Brain microvascular endothelial cell (primary cell): Measurements from ENCODE around the gene LEKR1.
"Not testable (repeated sequence)": the region's sequence is repeated elsewhere in the genome, so short reads cannot be mapped to it uniquely, and the experiment has no call there.

Source experiments
- DNase-seq: peaks from one replicate; pipeline ENCODE4 v3.0.0-alpha.2; 2020
- H3K27ac ChIP-seq: fragments of 250-450 bp; sonication (Bioruptor Pico); 2 replicates; pipeline ENCODE4 v1.5.1; 2020; ENCODE audit warnings: mild to moderate bottlenecking, moderate library complexity
- H3K27me3 ChIP-seq: fragments of 250-450 bp; sonication (Bioruptor Pico); replicated peaks from 2 replicates; pipeline ENCODE4 v1.5.1; 2020; ENCODE audit warnings: mild to moderate bottlenecking
- H3K36me3 ChIP-seq: fragments of 250-450 bp; sonication (Bioruptor Pico); replicated peaks from 2 replicates; pipeline ENCODE4 v1.5.1; 2020; ENCODE audit warnings: mild to moderate bottlenecking
- H3K4me3 ChIP-seq: 2 replicates; pipeline ENCODE4 v1.5.1; 2011; ENCODE audit warnings: low read depth, mild to moderate bottlenecking, control low read depth, low read length, moderate library complexity
- CTCF ChIP-seq: IDR thresholded peaks from 2 replicates; pipeline ENCODE4 v1.5.1; 2011; ENCODE audit warnings: low read depth, mild to moderate bottlenecking, moderate library complexity, low read length, control low read depth, inconsistent platforms; ENCODE audit errors: missing control alignments
- in situ Hi-C: cut with HindIII; loops from 2 replicates; pipeline ENCODE4 v1.10.0; 2017; ENCODE audit warnings: low sequenced_read_pairs, low pct_ligation_motif_present

The LEKR1 gene

GRCh38 chr3:156908398-156908797, 82.2 kb downstream of the LEKR1 start:
- no peak for DNase-seq
- Histone ChIP-seq H3K36me3 (no peaks in the 10 kb centered on the region), H3K27me3 (no peaks in the 10 kb centered on the region), H3K27ac (no peak overlapping the region), H3K4me3 (no peak overlapping the region)
- no peak for TF ChIP-seq CTCF
- in situ Hi-C loops, result no loop called here

DNA sequence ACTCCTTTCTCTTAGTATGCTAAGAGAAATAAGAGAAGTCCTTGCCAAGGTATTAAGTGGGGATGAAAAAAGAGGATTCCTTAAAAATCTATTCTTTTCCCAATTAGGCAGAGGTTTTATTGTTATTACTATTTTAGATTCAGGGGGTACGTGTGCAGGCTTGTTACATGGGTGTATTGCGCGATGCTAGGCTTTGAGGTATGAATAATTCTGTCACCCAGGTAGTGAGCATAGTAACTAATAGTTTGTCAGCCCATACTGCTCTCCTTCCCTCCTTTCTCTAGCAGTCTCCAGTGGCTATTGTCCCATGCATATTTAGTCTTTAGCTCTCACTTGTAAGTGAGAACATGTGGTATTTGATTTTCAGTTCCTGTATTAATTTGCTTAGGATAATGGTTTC, 83.9 kb downstream of the LEKR1 start:
- in situ Hi-C loops, result no loop called here
- H3K27me3 ChIP-seq, result no peaks in the 10 kb centered on the region
- no peak overlapping the region for H3K4me3 ChIP-seq
- no peak for DNase-seq
- H3K27ac ChIP-seq, result no peak overlapping the region
- no peaks in the 10 kb centered on the region for H3K36me3 ChIP-seq
- TF ChIP-seq CTCF, result no peak

DNA sequence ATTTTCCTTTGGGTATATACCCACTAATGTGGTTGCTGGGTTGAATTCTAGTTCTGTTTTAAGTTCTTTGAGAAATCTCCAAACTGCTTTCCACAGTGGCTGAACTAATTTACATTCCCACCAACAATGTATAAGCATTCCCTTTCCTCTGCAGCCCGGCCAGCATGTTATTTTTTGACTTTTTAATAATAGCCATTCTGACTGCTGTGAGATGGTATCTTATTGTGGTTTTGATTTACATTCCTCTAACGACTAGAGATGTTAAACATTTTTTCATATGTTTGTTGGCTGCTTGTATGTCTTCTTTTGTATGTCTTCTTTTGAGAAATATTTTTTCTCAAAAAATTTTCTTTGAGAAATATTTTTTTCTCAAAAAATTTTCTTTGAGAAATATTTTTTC, 84.7 kb downstream of the LEKR1 start:
- H3K27ac ChIP-seq, H3K36me3 ChIP-seq, in situ Hi-C loops, H3K27me3 ChIP-seq, H3K4me3 ChIP-seq: not testable (repeated sequence)
- peak; percentile 32 for DNase-seq

DNA sequence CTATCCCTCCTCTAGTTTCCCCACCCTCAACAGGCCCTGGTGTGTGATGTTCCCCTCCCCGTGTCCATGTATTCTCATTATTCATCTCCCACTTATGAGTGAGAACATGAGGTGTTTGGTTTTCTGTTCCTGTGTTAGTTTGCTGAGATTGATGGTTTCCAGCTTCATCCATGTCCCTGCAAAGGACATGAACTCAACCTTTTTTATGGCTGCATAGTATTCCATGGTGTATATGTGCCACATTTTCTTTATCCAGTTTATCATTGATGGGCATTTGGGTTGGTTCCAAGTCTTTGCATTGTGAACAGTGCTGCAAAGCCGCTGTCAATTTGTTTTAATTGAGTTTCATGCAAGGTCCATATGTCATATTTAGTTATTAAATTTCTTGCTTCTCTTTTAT, 88.1 kb downstream of the LEKR1 start:
- H3K4me3 ChIP-seq, in situ Hi-C loops, H3K36me3 ChIP-seq, DNase-seq, H3K27ac ChIP-seq, H3K27me3 ChIP-seq: not testable (repeated sequence)

DNA sequence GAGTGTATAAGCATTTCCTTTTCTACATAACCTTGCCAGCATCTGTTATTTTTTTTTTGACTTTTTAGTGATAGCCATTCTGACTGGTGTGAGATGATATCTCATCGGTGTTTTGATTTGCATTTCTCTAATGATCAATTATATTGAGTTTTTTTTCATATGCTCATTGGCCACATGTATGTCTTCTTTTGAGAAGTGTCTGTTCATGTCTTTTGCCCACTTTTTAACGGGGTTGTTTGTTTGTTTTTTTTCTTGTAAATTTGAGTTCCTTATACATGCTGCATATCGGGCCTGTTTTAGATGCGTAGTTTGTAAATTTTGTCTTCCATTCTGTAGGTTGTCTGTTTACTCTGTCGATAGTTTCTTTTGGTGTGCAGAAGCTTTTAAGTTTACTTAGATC, 89.2 kb downstream of the LEKR1 start:
- DNase-seq, result no peak
- no peak overlapping the region for H3K27ac ChIP-seq
- no peak overlapping the region for H3K4me3 ChIP-seq
- no peaks in the 10 kb centered on the region for H3K36me3 ChIP-seq
- H3K27me3 ChIP-seq, result no peaks in the 10 kb centered on the region
- no peak for TF ChIP-seq CTCF
- in situ Hi-C loops, result no loop called here

DNA sequence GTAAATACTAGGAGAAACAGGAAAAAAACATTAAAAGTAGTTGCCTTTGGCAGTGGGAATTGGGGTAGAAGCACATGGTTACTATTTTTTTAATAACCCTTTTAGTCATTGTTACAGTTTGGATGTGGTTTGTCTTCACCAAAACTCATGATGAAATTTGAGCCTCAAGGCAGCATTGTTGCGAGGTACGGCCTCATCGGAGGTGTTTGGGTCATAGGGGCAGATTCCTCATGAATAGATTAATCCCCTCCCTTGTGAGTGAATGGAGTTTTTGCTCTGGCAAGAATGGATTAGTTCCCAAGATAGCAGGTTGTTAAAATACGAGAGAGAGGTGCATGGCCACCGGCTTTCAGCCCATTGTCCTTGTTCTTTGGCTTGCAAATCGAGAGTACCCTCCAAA, 92.6 kb downstream of the LEKR1 start:
- in situ Hi-C loops, result no loop called here
- Histone ChIP-seq H3K27me3 (no peaks in the 10 kb centered on the region), H3K27ac (no peak overlapping the region), H3K4me3 (no peak overlapping the region), H3K36me3 (no peaks in the 10 kb centered on the region)
- no peak for DNase-seq
- TF ChIP-seq CTCF, result no peak

DNA sequence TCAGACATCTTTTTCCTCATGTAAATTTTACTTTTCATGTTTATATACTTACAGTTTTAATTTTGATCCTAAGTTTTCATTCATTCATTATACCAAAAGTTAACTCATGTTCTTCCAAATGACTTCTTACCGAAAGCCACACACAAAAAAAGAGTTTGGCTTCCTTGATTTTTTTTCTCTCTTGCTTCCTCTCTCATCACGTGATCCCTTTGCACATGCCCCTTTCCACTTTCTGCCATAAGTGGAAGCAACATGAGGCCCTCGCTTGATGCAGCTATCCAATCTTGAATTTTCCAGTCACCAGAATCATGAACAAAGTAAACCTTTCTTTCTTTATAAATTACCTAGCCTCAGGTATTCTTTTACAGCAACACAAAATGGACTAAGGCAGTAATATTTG, 93.7 kb downstream of the LEKR1 start:
- Histone ChIP-seq H3K36me3 (no peaks in the 10 kb centered on the region), H3K4me3 (no peak overlapping the region), H3K27me3 (no peaks in the 10 kb centered on the region), H3K27ac (no peak overlapping the region)
- DNase-seq, result no peak
- in situ Hi-C loops, result no loop called here
- TF ChIP-seq CTCF, result no peak
